ENCODE measurements around the gene WFDC1. TPM values are rescaled to one million over a fixed set of nuclear protein-coding genes. Genes with fewer than 3 reads are reported as not detected.

The WFDC1 gene
- total RNA-seq, 1 donor from 2014 or later = 0.34 TPM

DNA sequence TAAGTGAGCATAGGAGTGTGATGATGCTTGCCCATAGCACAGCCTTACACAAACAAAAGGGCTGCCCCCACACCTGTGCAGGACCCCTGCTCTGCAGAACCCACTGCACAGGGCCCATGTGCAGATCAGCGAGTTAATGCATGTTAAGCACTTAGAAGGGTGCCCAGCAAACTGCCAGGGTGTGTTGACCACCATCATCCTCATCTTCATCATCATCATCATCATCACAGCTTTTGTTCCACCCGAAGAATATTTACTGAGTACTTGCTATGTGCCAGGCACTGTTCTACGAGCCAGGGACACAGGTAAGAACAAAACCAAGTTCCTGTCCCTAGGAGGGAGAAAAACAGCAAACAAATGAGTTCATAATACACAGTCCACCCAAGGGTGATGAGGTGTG, 11.9 kb downstream of the WFDC1 start:
- Mint-ChIP-seq H3K27ac (ENCODE audit: unreplicated experiment) (no peak overlapping the region), H3K36me3 (ENCODE audit: low read depth, unreplicated experiment) (no peaks in the 10 kb centered on the region), H3K4me1 (ENCODE audit: low read depth, unreplicated experiment) (peaks cover 10% of the 10 kb centered on the region), H3K27me3 (ENCODE audit: low read depth, unreplicated experiment) (peaks cover 61% of the 10 kb centered on the region), H3K9me3 (ENCODE audit: unreplicated experiment) (no peaks in the 10 kb centered on the region), H3K4me3 (ENCODE audit: unreplicated experiment) (no peak overlapping the region)
- Histone ChIP-seq H2AFZ (ENCODE audit: low read depth, low read length) (no peak overlapping the region), H3K4me3 (ENCODE audit: insufficient read depth, low read depth, low read length) (no peak overlapping the region), H4K20me1 (ENCODE audit: insufficient read depth, low read length) (no peaks in the 10 kb centered on the region), H3K9ac (ENCODE audit: low read length) (no peak overlapping the region), H3K9me3 (ENCODE audit: insufficient read depth, low read depth, low read length) (no peaks in the 10 kb centered on the region), H3K36me3 (ENCODE audit: insufficient read depth, low read length) (no peaks in the 10 kb centered on the region), H3K4me1 (ENCODE audit: insufficient read depth, low read length) (no peaks in the 10 kb centered on the region), H3K4me2 (ENCODE audit: low read length) (no peak overlapping the region), H3K79me2 (ENCODE audit: insufficient read depth, low read length) (no peaks in the 10 kb centered on the region), H3K27ac (ENCODE audit: low read depth, low read length) (no peak overlapping the region), H3K27me3 (ENCODE audit: insufficient read depth, low read length) (peaks cover 30% of the 10 kb centered on the region)
- TF ChIP-seq EZH2 (IDR thresholded peaks at IDR 0.05; ENCODE audit: insufficient read depth, low read length) = no peak
- TF ChIP-seq, protein P1, sequence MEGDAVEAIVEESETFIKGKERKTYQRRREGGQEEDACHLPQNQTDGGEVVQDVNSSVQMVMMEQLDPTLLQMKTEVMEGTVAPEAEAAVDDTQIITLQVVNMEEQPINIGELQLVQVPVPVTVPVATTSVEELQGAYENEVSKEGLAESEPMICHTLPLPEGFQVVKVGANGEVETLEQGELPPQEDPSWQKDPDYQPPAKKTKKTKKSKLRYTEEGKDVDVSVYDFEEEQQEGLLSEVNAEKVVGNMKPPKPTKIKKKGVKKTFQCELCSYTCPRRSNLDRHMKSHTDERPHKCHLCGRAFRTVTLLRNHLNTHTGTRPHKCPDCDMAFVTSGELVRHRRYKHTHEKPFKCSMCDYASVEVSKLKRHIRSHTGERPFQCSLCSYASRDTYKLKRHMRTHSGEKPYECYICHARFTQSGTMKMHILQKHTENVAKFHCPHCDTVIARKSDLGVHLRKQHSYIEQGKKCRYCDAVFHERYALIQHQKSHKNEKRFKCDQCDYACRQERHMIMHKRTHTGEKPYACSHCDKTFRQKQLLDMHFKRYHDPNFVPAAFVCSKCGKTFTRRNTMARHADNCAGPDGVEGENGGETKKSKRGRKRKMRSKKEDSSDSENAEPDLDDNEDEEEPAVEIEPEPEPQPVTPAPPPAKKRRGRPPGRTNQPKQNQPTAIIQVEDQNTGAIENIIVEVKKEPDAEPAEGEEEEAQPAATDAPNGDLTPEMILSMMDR (IDR thresholded peaks at IDR 0.05; ENCODE audit: insufficient read depth, low read depth, low read length) = no peak
- no peak for DNase-seq (ENCODE audit: low read depth)
- no peak for FAIRE-seq

GRCh38 chr16:84307209-84307954, 12.7 kb downstream of the WFDC1 start:
- Histone ChIP-seq H3K4me3 (ENCODE audit: insufficient read depth, low read depth, low read length) (no peak overlapping the region), H3K4me1 (ENCODE audit: insufficient read depth, low read length) (no peaks in the 10 kb centered on the region), H3K27ac (ENCODE audit: low read depth, low read length) (no peak overlapping the region), H3K79me2 (ENCODE audit: insufficient read depth, low read length) (no peaks in the 10 kb centered on the region), H3K9ac (ENCODE audit: low read length) (no peak overlapping the region), H3K27me3 (ENCODE audit: insufficient read depth, low read length) (peaks cover 26% of the 10 kb centered on the region), H3K36me3 (ENCODE audit: insufficient read depth, low read length) (no peaks in the 10 kb centered on the region), H2AFZ (ENCODE audit: low read depth, low read length) (no peak overlapping the region), H3K9me3 (ENCODE audit: insufficient read depth, low read depth, low read length) (no peaks in the 10 kb centered on the region), H3K4me2 (ENCODE audit: low read length) (no peak overlapping the region), H4K20me1 (ENCODE audit: insufficient read depth, low read length) (no peaks in the 10 kb centered on the region)
- H3K36me3 Mint-ChIP-seq (ENCODE audit: low read depth, unreplicated experiment) = no peaks in the 10 kb centered on the region
- H3K27ac Mint-ChIP-seq (ENCODE audit: unreplicated experiment) = no peak overlapping the region
- DNase-seq (ENCODE audit: low read depth) = no peak
- H3K27me3 Mint-ChIP-seq (ENCODE audit: low read depth, unreplicated experiment) = peaks cover 57% of the 10 kb centered on the region
- H3K9me3 Mint-ChIP-seq (ENCODE audit: unreplicated experiment) = no peaks in the 10 kb centered on the region
- H3K4me3 Mint-ChIP-seq (ENCODE audit: unreplicated experiment) = no peak overlapping the region
- FAIRE-seq = no peak
- no peak for TF ChIP-seq EZH2 (IDR thresholded peaks at IDR 0.05; ENCODE audit: insufficient read depth, low read length)
- TF ChIP-seq, protein P1 (IDR thresholded peaks at IDR 0.05; ENCODE audit: insufficient read depth, low read depth, low read length) = no peak
- peaks cover 10% of the 10 kb centered on the region for H3K4me1 Mint-ChIP-seq (ENCODE audit: low read depth, unreplicated experiment)

DNA sequence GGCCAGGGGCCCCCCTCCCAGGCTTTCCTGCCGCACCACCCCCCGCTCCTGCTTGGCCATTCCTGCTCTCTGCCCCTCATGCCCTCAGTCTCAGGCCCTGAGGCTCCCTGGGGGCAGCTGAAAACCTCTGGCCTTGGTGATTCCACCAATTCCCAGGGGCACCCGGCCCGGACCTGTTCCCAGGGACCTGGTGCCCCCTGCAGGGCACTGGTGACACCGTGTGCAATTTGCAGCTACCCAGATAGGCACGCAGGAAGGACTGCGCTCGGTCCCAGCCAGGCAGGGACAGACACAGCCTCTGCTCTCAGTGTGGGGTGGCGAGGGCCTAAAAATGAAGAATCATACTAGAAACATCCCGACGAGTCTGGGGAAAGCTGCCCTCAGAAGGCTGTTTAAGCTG, 13.4 kb downstream of the WFDC1 start:
- Histone ChIP-seq H3K4me2 (ENCODE audit: low read length) (no peak overlapping the region), H3K27ac (ENCODE audit: low read depth, low read length) (no peak overlapping the region), H3K4me3 (ENCODE audit: insufficient read depth, low read depth, low read length) (no peak overlapping the region), H3K9me3 (ENCODE audit: insufficient read depth, low read depth, low read length) (no peaks in the 10 kb centered on the region), H3K79me2 (ENCODE audit: insufficient read depth, low read length) (no peaks in the 10 kb centered on the region), H3K36me3 (ENCODE audit: insufficient read depth, low read length) (no peaks in the 10 kb centered on the region), H3K4me1 (ENCODE audit: insufficient read depth, low read length) (no peaks in the 10 kb centered on the region), H3K9ac (ENCODE audit: low read length) (no peak overlapping the region), H3K27me3 (ENCODE audit: insufficient read depth, low read length) (peaks cover 30% of the 10 kb centered on the region), H4K20me1 (ENCODE audit: insufficient read depth, low read length) (no peaks in the 10 kb centered on the region), H2AFZ (ENCODE audit: low read depth, low read length) (no peak overlapping the region)
- Mint-ChIP-seq H3K9me3 (ENCODE audit: unreplicated experiment) (no peaks in the 10 kb centered on the region), H3K4me3 (ENCODE audit: unreplicated experiment) (no peak overlapping the region), H3K27me3 (ENCODE audit: low read depth, unreplicated experiment) (peaks cover 59% of the 10 kb centered on the region), H3K27ac (ENCODE audit: unreplicated experiment) (no peak overlapping the region), H3K36me3 (ENCODE audit: low read depth, unreplicated experiment) (no peaks in the 10 kb centered on the region), H3K4me1 (ENCODE audit: low read depth, unreplicated experiment) (peaks cover 5% of the 10 kb centered on the region)
- DNase-seq (ENCODE audit: low read depth) (no peak), FAIRE-seq (no peak)
- TF ChIP-seq EZH2 (IDR thresholded peaks at IDR 0.05; ENCODE audit: insufficient read depth, low read length) = no peak
- TF ChIP-seq, protein P1 (IDR thresholded peaks at IDR 0.05; ENCODE audit: insufficient read depth, low read depth, low read length) = peak; percentile 10

Data from astrocyte (in vitro differentiated cells and primary cell).